Spleen (tissue), 11 donors: Measurements from ENCODE around the gene IMPDH1. TPM values are rescaled to one million over a fixed set of nuclear protein-coding genes. Genes with fewer than 3 reads are reported as not detected.

Experiments used
- DNase-seq: peaks from one replicate; pipeline ENCODE4 v3.0.0-alpha.2; 2020
- H3K27ac ChIP-seq, 8 donors: fragments of 200-600 bp; sonication (generic) in 7 of 8; 1 replicate in 4 of 8; 2 replicates in 4 of 8; pipeline versions ENCODE4 v1.5.0 to v1.8.0; 2016 to 2021; ENCODE audit warnings: inconsistent platforms in 4 of 8, mild to moderate bottlenecking in 4 of 8, moderate library complexity in 1 of 8
- H3K27me3 ChIP-seq, 7 donors: fragments of 200-600 bp; sonication (generic) in 6 of 7; replicated peaks in 1 of 7; 1 replicate in 4 of 7; 2 replicates in 3 of 7; pipeline versions ENCODE4 v1.5.0 to v1.8.0; 2016 to 2021; ENCODE audit warnings: inconsistent platforms in 3 of 7, mild to moderate bottlenecking in 1 of 7
- H3K36me3 ChIP-seq, 6 donors: fragments of 200-600 bp; sonication (generic) in 5 of 6; 1 replicate in 4 of 6; 2 replicates in 2 of 6; pipeline versions ENCODE4 v1.5.0 to v1.8.0; 2016 to 2021; ENCODE audit warnings: inconsistent platforms in 2 of 6
- H3K4me1 ChIP-seq, 6 donors: fragments of 200-600 bp; sonication (generic) in 5 of 6; 1 replicate in 3 of 6; 2 replicates in 3 of 6; pipeline versions ENCODE4 v1.5.0 to v1.8.0; 2016 to 2021; ENCODE audit warnings: inconsistent platforms in 3 of 6
- H3K4me3 ChIP-seq, 8 donors: fragments of 200-600 bp; sonication (generic) in 7 of 8; 1 replicate in 4 of 8; 2 replicates in 4 of 8; pipeline versions ENCODE4 v1.5.0 to v1.8.0; 2016 to 2021; ENCODE audit warnings: inconsistent platforms in 4 of 8, mild to moderate bottlenecking in 4 of 8, moderate library complexity in 2 of 8
- H3K9me3 ChIP-seq, 8 donors: fragments of 200-600 bp; sonication (generic) in 7 of 8; 1 replicate in 4 of 8; 2 replicates in 4 of 8; pipeline versions ENCODE4 v1.5.0 to v1.8.0; 2016 to 2021; ENCODE audit warnings: inconsistent platforms in 4 of 8
- CTCF ChIP-seq, 11 experiments: fragments of 200-600 bp in 7 of 11; fragments of 450-650 bp in 4 of 11; sonication (generic) in 4 of 11; IDR thresholded peaks in 8 of 11; conservative IDR thresholded peaks in 3 of 11; 1 replicate in 7 of 11; 2 replicates in 4 of 11; pipeline versions ENCODE4 v1.4.0 to v1.8.0; 2016 to 2021; ENCODE audit warnings: antibody characterized with exemption in 11 of 11, inconsistent platforms in 4 of 11, mild to moderate bottlenecking in 1 of 11
- POLR2A ChIP-seq, 3 donors: fragments of 450-650 bp; IDR thresholded peaks; one replicate each; pipeline ENCODE4 v1.5.1; 2017; ENCODE audit warnings: antibody characterized with exemption in 3 of 3, mild to moderate bottlenecking in 1 of 3
- POLR2AphosphoS5 ChIP-seq, 3 donors: sonication (generic); formaldehyde crosslinking; IDR thresholded peaks; one replicate each; pipeline ENCODE4 v1.5.1; 2017; ENCODE audit warnings: antibody characterized with exemption in 3 of 3
- WGBS, 5 donors: extraction: QIAGEN DNeasy Blood & Tissue Kit in 3 of 5; methylation state at CpG; one replicate each; pipeline versions ENCODE4 v1.1.5 to v1.1.7; 2013 to 2018; 5-methylcytosine and 5-hydroxymethylcytosine counted together
- intact Hi-C: fragments of 100-400 bp; cut with DNase I; formaldehyde crosslinking; loops from one replicate; pipeline ENCODE4 v1.15.0; 2023; ENCODE audit warnings: low total_unique reads
- polyA plus RNA-seq, 3 donors: library from polyadenylated mRNA; stranded (reverse); fragments of 200-250 nt; gene quantifications; one replicate each; pipeline ENCODE4 v1.2.1, GENCODE V29; 2013
- total RNA-seq, 7 donors: library from RNA; depleted of rRNA in 3 of 7; stranded (reverse); fragments of >200 nt in 3 of 7; fragmentation: NEBNext Ultra II Directional in 4 of 7; extraction: Animal tissue kit (Norgen Biotek cat#: 25700) in 4 of 7; gene quantifications; one replicate each; pipeline versions ENCODE4 v1.1.0 to v1.2.1, GENCODE V29; 2016 to 2021
- donor health status: healthy with polysubstance abuse.
- donor health status: DM: no; HTN: no; CAD: no; lungs with moderate emphysema.
- donor health status: DM: no; HTN: no; CAD: no.
- donor health status: Bipolar disorder and iron deficiency.
- donor health status: healthy.
- donor health status: DM: no; HTN: no; CAD: no.
- donor health status: DM: yes; HTN: yes; CAD: no.

Gene IMPDH1
- total and polyA plus RNA-seq, 10 donors: 29.9 to 120 (median 83.1) TPM

GRCh38 chr7:128358233-128358632 lies 51.5 kb downstream of the IMPDH1 start:
- no peaks in the 10 kb centered on the region for H3K36me3 ChIP-seq
- TF ChIP-seq POLR2AphosphoS5 (IDR thresholded peaks at IDR 0.05): no peak
- TF ChIP-seq POLR2A (IDR thresholded peaks at IDR 0.05): no peak
- TF ChIP-seq CTCF (IDR thresholded peaks at IDR 0.05 in 8 of 11, conservative IDR thresholded peaks at IDR 0.05 in 3 of 11): no peak
- no peak overlapping the region for H3K4me3 ChIP-seq
- WGBS, 5 donors: 35 to 80% (median 67%) methylated on average over 1 of the region's 1 CpG
- H3K9me3 ChIP-seq: no peaks in the 10 kb centered on the region
- no peak overlapping the region for H3K27ac ChIP-seq
- peaks cover 3 to 50% (median 19%) of the 10 kb centered on the region in 6 donors for H3K4me1 ChIP-seq
- H3K27me3 ChIP-seq: peaks cover 0 to 67% (median 23%) of the 10 kb centered on the region in 7 donors
- no peak for DNase-seq
- intact Hi-C loops: no loop called here

- TF ChIP-seq POLR2A (IDR thresholded peaks at IDR 0.05): no peak
- no peak for TF ChIP-seq CTCF (IDR thresholded peaks at IDR 0.05 in 8 of 11, conservative IDR thresholded peaks at IDR 0.05 in 3 of 11)
- no peak for TF ChIP-seq POLR2AphosphoS5 (IDR thresholded peaks at IDR 0.05)
- WGBS, 5 donors: 76 to 86% (median 83%) methylated on average over 5 to 6 of the region's 6 CpGs
- peaks cover 3 to 67% (median 28%) of the 10 kb centered on the region in 7 donors for H3K27me3 ChIP-seq
These were observed 52.6 kb downstream of the IMPDH1 start for GRCh38 chr7:128357217-128357613.

GRCh38 chr7:128356546-128357216 lies 53.1 kb downstream of the IMPDH1 start:
- no peak for TF ChIP-seq POLR2A (IDR thresholded peaks at IDR 0.05)
- no peak for TF ChIP-seq CTCF (IDR thresholded peaks at IDR 0.05 in 8 of 11, conservative IDR thresholded peaks at IDR 0.05 in 3 of 11)
- no peak for TF ChIP-seq POLR2AphosphoS5 (IDR thresholded peaks at IDR 0.05)
- Histone ChIP-seq H3K36me3 (no peaks in the 10 kb centered on the region), H3K27me3 (peaks cover 4 to 67% (median 29%) of the 10 kb centered on the region in 7 donors), H3K27ac (no peak overlapping the region), H3K9me3 (no peaks in the 10 kb centered on the region), H3K4me3 (no peak overlapping the region), H3K4me1 (peaks cover 3 to 52% (median 18%) of the 10 kb centered on the region in 6 donors)
- intact Hi-C loops: no loop called here
- 84 to 100% (median 93%) methylated on average over 2 of the region's 2 CpGs for WGBS, 5 donors
- no peak for DNase-seq

More at GRCh38 chr7:128357217-128357613, 52.6 kb downstream of the IMPDH1 start:
- H3K9me3 ChIP-seq: no peaks in the 10 kb centered on the region
- H3K27ac ChIP-seq: no peak overlapping the region
- intact Hi-C loops: no loop called here
- DNase-seq: no peak
- peaks cover 3 to 53% (median 21%) of the 10 kb centered on the region in 6 donors for H3K4me1 ChIP-seq
- H3K36me3 ChIP-seq: no peaks in the 10 kb centered on the region
- no peak overlapping the region for H3K4me3 ChIP-seq

- DNase-seq: no peak
- no peak overlapping the region for H3K4me3 ChIP-seq
- H3K27me3 ChIP-seq: peaks cover 4 to 67% (median 31%) of the 10 kb centered on the region in 7 donors
- WGBS, 5 donors: 84 to 100% (median 93%) methylated on average over 1 of the region's 1 CpG
- intact Hi-C loops: no loop called here
- H3K36me3 ChIP-seq: no peaks in the 10 kb centered on the region
- TF ChIP-seq POLR2A (IDR thresholded peaks at IDR 0.05) (no peak), POLR2AphosphoS5 (IDR thresholded peaks at IDR 0.05) (no peak), CTCF (IDR thresholded peaks at IDR 0.05 in 8 of 11, conservative IDR thresholded peaks at IDR 0.05 in 3 of 11) (no peak)
- peaks cover 3 to 32% (median 11%) of the 10 kb centered on the region in 6 donors for H3K4me1 ChIP-seq
- no peak overlapping the region for H3K27ac ChIP-seq
- no peaks in the 10 kb centered on the region for H3K9me3 ChIP-seq
These were observed 56.2 kb downstream of the IMPDH1 start for GRCh38 chr7:128353610-128354009.
